SH-SY5Y (cell line): Measurements from ENCODE around the gene ABCB1.

Source experiments
- GATA2 ChIP-seq: IDR thresholded peaks from 2 replicates; pipeline ENCODE4 v1.6.1; 2011; ENCODE audit warnings: mild to moderate bottlenecking, low read depth, low read length
- GATA3 ChIP-seq: IDR thresholded peaks from 2 replicates; pipeline ENCODE4 v1.6.1; 2011; ENCODE audit warnings: low read depth, mild to moderate bottlenecking, low read length, moderate library complexity

- TF ChIP-seq GATA2 (no peak), GATA3 (no peak)
Measured at GRCh38 chr7:87473192-87473591, 127.5 kb downstream of the ABCB1 start.
